Stimulated activated CD4-positive, alpha-beta T cell treated with anti-CD3 and anti-CD28 coated beads, Interleukin-15, amount 100 ng/mL, for 48 hours (primary cell): Measurements from ENCODE around the gene VAT1.
"Not testable (repeated sequence)": the region's sequence is repeated elsewhere in the genome, so short reads cannot be mapped to it uniquely, and the experiment has no call there.

Experiments
- DNase-seq, 2 donors: peaks; one replicate each; pipeline ENCODE4 v3.0.0-alpha.2; 2020; ENCODE audit warnings: low read depth in 2 of 2

Gene VAT1

DNA sequence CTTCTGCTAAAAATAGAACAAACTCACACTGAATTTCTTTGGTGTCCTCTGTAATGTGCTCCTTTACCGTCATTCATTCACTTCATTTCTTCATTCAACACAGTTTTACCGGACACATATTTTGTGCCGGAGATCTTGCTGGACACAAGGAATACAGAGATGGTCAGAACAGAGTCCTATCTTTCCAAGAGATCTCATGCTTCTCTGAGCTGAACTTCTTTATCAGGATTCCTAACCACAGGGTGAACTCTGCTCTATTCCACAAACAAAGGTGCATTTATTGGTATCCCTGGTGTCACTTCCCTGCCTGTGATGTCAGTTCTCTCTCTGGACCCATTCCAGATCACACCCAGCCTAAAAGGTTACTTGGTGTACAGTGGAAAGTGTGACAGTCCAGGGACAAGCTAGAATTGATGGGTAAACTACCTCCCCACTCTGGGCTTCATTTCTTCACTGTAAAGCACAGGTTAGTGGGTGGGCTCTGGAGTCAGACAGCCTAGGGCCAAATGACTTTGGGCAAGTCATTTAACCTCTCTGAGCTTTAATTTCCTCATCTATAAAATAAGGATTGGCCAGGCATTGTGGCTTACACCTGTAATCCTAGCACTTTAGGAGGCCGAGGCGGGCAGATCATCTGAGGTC lies 11.4 kb downstream of the VAT1 start:
- no peak for DNase-seq

DNA sequence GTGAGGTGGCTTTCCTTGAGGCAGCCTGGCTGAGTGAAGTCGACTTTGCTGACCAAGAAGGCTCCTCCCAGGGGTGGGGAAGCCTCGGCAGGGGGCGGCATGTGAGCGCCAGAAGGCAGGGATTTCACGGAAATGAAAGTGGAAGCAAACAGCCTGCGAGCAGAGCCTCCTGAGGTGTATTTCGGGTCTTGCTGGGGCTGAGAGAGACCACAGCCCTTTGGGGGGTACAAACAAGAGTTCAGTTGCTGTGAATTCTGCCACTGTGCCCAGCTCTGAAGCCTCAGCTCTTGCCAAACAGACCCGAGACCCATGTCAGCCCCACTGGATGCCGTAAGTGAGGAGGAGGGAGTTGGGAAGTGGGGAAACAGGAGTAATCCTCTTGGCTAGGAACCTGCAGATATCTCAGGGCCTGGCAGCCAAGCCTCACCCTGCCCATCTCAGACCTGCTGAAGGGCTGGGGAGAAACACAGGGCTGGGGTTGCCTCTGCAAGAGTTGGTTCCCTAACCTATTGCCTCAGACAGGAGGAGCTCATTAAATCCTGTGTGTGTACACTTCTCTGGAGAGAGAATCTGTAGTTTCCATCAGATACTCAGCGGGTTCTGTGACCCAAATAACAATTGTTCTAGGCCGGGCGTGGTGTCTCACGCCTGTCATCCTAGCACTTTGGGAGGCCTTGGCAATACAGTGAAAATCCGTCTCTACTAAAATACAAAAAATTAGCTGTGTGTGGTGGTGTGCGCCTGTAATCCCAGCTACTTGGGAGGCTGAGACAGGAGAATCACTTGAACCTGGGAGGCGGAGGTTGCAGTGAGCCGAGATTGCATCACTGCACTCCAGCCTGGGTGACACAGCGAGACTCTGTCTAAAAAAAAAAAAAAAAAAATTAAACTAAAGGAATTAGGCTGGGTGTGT lies 15.3 kb downstream of the VAT1 start, which contains the start of gene IFI35:
Gene IFI35 (plus strand): TSS at position 146 of the 913 bp plus-strand sequence. CDS start 164 bp downstream, at position 310.
- peak; percentile 78 to 82 for DNase-seq

DNA sequence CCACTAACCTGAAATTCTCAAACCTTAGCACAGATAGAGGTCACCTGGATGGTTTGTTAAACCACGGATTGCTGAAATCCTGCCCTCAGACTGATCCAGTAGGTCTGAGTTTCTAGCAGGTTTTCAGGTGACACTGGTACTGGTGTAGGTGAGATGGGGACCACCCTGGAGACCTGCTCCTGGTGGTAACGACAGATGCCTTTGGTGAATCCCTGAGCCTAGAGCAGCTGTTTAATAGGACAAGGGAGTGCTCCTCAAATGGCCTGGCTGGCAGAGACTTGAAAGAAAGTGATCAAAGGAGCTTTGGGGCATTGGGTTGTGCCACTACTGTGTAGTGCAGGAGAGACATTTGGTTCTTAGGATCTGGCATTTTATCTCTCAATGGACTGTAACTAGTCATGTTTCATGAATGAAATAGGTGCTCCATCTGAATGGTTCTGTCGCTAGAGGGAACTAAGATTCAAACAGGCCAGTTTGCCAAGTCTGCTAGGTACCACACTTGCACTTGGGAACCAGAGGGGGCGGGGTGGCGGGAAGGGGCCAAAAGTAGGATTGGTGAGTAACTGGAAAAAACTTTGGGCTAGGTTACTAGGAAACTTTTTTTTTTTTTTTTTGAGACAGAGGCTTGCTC lies 18.5 kb downstream of the VAT1 start:
- no peak for DNase-seq

DNA sequence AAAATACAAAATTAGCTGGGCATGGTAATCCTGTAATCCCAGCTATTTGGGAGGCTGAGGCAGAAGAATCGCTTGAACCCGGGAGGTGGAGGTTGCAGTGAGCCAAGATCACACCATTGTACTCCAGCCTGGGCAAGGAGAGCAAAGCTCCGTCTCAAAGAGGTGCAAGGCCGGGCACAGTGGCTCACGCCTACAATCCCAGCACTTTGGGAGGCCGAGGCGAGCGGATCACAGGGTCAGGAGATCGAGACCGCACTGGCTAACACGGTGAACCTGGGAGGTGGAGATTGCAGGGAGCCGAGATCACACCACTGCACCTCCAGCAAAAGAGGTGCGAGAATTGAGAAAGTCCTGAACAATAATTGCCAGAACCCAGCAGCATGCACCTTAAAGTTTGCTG lies 21.3 kb downstream of the VAT1 start:
- DNase-seq = not testable (repeated sequence)

DNA sequence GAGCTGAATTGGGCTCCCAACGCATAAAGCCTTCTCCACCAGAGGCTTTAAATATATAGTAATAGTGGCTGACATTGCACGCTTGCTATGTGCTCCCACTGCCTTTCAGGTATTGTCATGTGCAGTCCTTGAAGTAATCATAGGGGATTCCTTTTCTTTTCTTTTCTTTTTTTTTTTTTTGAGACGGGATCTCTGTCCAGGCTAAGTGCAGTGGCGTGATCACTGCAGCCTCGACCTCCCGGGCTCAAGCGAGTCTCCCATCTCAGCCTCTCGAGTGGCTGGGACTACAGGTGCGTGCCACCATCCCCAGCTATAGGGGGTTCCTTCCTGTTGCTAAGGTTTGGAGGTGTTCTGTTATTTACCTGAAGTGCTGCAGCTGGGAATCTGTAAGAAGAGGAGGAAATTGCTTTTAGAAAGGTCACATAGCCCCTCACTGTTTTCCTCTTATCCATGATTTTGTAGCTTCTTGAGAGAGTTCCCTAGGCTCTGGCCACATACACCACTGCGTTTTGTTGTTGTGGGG lies 23.1 kb downstream of the VAT1 start:
- no peak for DNase-seq

DNA sequence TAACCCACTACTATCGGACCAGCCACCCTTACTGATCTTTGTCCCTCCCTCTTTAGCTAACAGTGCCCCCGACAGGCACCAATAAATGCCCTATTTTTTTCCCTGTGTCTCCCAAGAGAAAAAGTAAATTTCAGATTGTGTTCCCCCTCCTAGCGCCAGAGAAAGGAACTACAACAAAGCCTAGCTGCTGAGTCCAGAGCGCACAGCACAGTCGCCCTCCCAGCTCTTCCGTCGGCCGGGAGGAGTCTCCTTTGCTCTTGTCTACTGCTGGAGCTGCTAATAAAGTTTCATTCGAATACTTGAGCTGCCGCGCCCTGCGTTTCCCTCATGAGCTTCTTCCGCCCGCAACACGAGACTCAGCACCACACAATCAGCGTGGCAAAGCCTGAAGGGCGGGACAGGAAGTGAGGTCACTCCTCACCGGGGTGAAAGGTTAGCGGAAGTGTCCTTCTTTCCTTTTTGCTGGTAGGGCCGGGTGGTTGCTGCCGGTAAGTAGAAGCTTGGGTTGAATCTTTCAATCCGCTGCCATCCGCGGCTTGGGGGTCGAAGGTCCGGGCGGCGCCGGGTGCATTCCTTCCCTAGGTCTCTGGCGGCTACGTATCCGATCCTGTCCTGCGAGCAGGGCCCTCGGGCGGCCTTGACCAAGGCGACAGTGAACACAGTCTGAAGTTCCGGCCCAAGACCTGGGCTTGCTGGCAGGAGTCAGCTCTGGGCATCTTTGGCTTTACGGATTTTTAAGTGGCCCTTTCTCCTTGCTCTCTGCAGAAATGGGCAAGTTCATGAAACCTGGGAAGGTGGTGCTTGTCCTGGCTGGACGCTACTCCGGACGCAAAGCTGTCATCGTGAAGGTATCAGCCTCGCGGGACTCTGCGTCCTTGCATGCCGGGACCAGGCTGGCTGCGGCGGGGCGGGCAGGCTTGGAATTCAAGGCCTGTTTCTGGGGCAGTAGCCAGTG lies 23.9 kb downstream of the VAT1 start, which contains the start of gene RPL27:
Gene RPL27 (plus strand): TSS at position 436 of the 955 bp plus-strand sequence. CDS start 332 bp downstream, at position 768.
- peak; percentile 93 to 97 for DNase-seq

DNA sequence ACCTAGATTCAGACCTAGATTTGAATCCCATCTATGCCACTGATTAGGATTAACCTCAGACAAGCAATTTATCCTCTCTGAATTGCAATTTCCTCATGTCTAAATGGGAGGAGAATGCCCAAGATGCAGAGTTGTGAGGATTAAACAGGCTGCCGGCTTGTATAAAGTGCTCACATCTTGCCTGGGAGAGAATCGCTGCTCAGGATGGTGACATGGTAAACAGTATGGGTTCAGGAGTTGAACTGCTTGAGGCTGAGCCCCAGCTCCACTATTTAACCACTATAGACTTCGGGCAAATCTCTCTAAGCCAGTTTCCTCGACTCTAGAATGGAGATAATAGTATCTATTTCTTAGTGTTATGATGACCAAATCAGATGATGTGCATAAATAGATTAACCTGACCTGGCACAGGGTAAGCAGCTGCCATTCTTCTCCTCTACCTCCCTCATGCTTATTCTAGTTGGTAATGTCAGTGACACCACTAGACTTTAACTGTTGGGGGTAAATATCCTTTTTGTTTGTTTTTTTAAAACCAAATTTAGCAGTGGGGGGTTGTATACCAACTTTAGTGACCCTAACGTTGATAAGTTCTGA lies 24.7 kb downstream of the VAT1 start:
- no peak for DNase-seq

DNA sequence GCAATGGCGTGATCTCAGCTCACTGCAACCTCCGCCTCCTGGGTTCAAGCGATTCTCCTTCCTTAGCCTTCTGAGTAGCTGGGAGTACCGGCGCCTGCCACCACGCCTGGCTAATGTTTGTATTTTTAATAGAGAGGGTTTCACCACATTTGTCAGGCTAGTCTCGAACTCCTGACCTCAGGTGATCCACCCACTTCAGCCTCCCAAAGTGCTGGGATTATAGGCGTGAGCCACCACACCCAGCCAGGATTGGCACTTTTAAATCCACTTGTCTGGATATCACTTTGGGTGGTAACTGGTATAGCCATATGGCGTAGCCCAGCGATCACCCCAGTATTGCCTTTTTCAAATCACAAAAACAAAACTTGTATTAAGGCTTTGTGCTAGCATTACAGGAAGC lies 28.3 kb downstream of the VAT1 start:
- DNase-seq = not testable (repeated sequence)

DNA sequence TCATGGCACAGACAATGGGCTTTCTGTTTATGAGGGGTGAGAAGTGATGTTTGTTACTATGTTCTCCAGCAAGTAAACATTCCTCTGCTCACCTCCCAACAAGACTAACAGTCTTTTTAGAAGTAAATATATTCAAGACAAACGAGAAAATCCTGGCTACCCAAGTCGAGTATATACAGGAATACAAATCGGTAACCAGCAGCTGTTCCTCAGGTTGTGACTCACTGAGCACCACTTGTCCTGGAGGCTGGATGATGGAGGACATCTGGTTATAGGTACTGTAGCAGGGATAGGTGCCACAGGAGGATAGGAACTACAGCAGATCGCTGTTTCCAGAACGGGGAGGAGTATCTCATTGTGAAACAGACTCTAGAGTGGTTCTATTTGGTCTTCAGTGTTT lies 29.3 kb downstream of the VAT1 start:
- no peak for DNase-seq

DNA sequence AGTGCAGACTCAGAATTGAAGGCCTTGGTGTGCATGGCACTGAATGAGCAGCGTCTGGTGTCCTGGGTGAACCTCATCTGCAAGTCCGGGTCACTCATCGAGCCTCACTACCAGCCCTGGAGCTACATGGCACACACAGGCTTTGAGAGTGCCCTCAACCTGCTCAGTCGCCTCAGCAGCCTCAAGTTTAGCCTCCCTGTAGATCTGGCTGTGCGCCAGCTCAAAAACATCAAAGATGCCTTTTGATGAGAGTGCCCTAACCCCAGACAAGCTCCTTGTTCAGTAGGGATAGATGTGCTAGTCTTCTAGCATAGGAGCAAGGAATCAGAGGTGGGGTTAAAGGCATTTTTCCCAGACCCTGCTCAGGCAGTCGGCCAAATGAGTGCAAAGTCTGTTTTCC lies 30.7 kb downstream of the VAT1 start:
- DNase-seq = no peak

DNA sequence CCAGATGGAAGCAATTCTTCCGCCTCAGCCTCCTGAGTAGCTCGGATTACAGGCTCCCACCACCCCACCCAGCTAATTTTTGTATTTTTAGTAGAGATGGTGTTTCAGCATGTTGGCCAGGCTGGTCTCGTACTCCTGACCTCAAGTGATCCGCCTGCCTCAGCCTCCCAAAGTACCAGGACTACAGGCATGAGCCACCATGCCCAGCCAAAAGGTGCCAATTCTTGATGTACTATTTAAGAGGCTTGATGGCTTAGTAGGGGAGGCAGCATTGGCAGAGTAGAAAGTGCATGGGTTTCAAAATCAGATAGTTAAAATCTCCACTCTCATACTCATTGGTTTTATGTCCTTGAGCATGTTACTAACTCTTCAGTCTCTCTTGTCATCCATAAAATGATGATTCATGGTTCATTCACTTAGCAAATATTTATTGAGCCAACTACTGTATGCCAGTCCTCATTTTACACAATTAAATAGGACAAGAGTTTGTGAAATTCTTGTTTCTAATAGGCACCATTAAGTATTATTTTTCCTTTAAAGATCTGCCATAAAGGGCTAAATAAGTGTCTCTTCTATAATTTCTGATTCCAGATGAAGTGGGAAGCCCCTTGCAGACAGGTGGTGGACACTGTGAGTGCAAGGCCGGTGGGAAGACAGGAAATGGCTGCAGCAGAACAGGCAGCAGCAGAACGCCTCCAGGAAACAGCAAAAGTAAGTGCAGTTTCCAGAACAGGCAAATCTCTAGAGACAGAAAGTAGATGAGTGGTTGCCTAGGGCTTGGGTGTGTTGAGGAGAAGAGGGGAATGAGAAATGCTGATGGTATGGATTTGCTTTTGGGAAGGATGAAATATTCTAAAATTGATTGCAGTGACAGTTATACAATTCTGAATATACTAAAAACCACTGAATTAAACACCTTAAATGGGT lies 32.2 kb downstream of the VAT1 start:
- no peak for DNase-seq

DNA sequence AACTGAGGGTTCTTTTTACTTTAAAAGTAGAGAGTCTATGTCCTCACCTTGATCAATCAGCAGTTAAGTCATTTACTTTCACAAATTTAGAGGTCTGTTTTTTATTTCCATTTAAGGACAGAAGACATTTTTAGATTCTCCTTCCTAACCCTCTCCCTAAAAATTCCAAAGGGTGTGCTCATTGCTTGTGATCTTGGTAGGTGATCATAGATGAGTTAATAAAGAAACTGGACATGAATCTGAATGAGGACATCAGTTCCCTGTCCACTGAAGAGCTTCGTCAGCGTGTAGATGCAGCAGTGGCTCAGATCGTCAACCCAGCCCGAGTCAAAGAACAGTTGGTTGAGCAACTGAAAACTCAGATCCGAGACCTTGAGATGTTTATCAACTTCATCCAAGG lies 33.0 kb downstream of the VAT1 start:
- DNase-seq = no peak

DNA sequence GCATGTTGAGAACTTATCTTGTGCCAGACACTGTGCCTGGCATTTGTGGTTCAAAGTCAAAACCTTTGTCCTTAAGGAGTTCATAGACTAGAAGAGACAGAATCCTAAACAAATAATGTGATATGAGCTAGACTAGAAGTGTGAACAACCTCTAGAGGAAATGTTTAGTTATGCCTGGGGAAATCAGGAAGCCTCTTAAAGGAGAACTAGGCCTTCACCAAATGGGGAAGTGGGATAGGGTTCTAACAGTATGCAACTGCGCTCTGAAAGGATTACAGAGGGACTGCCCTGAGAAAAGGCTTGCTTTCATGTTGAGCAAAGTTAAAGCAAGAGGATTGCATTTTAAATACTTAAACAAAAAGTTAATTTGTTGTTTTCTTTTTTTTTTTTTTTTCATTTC lies 37.0 kb downstream of the VAT1 start:
- no peak for DNase-seq

DNA sequence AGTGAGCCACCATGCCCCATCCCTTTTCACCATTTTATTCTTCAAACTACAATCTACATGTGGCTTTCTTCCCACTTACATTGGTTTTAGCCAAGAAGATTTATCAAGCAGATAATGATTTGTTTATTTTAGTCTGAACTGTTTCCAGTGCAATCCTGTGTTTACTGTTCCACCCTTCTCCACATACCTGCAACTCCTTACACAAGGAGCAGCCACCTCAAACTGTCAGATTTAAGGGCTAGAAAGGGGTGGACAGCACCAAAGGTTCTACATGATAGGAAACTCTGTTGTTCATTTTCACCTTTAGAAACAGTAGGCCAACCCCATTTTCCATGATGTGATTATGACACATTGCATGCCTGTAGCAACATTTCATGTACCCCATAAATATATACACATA lies 39.9 kb downstream of the VAT1 start:
- DNase-seq = no peak

DNA sequence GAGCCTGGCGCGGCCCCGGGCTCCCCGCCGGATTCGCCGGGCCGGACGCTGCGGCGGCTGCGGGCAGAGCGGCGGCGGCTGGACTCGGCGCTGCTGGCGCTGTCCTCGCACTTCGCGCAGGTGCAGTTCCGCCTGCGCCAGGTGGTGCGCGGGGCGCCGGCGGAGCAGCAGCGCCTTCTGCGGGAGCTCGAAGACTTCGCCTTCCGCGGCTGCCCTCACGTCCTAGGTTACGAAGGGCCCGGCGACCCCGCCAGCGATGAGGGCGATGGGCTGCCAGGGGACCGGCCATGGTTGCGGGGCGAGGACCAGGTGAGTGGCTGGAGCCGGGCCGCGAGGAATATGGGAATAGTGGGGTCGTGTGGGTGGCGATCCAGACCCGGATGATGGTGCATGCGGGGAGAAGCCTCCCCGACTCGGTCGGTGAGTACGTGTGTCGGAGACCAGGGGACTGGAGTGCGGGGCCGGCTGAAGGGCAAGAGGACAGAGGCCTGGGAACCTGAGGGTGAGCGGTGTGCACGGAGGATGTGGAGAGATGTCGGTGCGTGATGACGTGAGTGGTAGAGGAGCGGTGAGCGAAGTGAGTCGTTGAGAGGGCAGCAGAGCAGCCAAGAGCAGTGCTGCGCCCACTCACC lies 41.3 kb downstream of the VAT1 start:
- peak; percentile 62 to 71 for DNase-seq

DNA sequence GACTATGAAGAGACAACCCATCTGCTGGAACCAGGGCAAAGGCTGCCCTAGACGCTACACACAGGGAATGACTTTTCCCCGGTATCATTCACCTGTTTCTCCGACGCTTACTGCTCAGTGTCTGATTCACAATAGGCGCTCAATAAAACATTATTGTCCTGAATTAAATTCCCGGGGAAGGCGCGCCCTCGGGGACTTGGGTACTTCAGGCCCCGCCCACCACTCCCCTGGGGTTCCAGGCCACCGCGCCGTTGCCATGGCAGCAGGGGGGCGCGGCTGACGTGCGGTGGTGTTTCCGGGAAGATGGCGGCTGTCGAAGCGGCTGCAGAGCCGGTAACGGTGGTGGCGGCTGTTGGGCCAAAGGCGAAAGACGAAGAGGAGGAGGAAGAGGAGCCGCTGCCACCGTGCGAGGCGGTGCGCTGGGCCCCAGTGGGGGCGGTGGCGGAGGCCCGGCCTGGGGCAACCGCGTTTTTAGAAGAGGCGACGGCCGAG lies 41.9 kb downstream of the VAT1 start, which contains the start of gene RUNDC1:
Gene RUNDC1 (plus strand): TSS at position 292 of the 492 bp plus-strand sequence. CDS start 12 bp downstream, at position 304.
- DNase-seq = peak; percentile 76 to 89

DNA sequence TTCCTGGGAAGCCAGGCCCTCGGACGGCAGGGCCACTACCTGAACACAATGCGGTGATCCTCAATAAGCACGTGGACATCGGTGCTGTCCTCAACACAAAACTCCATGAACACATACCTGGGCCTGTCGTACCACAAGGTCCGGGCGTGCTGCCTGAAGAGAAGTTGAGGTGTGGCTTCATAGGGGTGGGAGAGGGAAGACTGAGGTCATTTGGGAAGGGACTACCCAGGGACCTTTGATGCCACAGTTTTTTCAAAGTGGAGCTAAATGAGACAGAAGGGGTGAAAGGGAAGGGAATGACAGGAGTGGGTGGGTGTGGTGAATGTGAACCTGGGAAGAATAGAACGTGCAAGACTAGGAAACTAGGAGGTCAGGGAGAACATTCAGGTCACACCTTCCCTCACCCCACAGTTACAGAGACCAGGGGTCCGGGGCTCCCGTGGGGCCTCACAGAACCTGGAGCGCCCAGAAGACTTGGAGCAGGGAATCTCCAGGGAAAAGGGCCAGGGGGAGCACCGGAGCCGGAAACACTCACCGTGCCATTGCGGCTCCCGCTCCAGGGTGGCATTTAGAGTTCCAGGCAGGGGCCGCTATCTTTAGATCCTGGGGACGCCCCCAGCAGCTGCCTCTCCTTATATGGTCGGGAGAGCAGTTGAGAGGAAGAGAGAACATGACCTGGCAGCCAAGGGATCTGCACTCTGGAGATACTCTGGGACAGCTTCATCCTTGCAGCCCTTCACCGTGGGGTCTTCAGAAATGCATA lies 42.5 kb downstream of the VAT1 start, which contains the start of gene PTGES3L:
Gene PTGES3L (minus strand): TSS at position 570 of the 763 bp plus-strand sequence. CDS start 27 bp downstream, at position 543.
- peak in 1 of 2 donors; percentile 14 for DNase-seq

DNA sequence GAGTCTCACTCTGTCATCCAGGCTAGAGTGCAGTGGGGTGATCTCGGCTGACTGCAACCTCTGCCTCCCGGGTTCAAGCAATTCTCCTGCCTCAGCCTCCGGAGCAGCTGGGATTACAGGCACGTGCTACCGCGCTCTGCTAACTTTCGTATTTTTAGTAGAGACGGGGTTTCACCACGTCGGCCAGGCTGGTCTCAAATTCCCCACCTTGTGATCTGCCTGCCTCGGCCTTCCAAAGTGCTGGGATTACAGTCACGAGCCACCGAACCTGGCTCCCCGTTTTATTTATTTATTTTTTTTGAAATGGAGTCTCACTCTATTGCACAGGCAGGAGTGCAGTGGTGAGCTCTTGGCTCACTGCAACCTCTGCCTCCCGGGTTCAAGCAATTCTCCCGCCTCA lies 46.5 kb downstream of the VAT1 start:
- not testable (repeated sequence) for DNase-seq
